Measurements from ENCODE around the gene BICD1. TPM values are rescaled to one million over a fixed set of nuclear protein-coding genes. Genes with fewer than 3 reads are reported as not detected.

BICD1 gene
- total RNA-seq, 1 experiment from 2014 or later = 41.3 TPM

GRCh38 chr12:32233568-32233967, 126.9 kb downstream of the BICD1 start:
- H3K4me1 ChIP-seq (replicated peaks; ENCODE audit: insufficient read depth) = no peaks in the 10 kb centered on the region
- H3K4me3 ChIP-seq = no peak overlapping the region
- no peaks in the 10 kb centered on the region for H3K9me3 ChIP-seq (ENCODE audit: insufficient read depth, low read depth)
- H4K20me1 ChIP-seq (ENCODE audit: insufficient read depth) = no peaks in the 10 kb centered on the region
- H3K27ac ChIP-seq = no peak overlapping the region
- no peaks in the 10 kb centered on the region for H3K36me3 ChIP-seq (ENCODE audit: low read depth)
- H3K4me2 ChIP-seq = no peak overlapping the region
- H2AFZ ChIP-seq = no peak overlapping the region
- H3K27me3 ChIP-seq (ENCODE audit: insufficient read depth, low read depth) = no peaks in the 10 kb centered on the region
- no peaks in the 10 kb centered on the region for H3K79me2 ChIP-seq (ENCODE audit: low read depth)
- no TSS peak for BruUV-seq (replicated peaks)
- ChIA-PET POLR2A (ENCODE audit: unreplicated experiment) (interaction anchor here (0.7 kb wide), 2 partner anchors 62 to 66 kb away, joined by 3 read pairs; no protein-coding TSS in a partner anchor), CTCF (no interaction called here)
- no peak for DNase-seq
- 0 out of 2 replicates have a peak, but pooled peaks cover 4% of the 10 kb centered on the region for H3F3A ChIP-seq (ENCODE audit: insufficient read depth, low read depth)
- intact Hi-C loops (cut with micrococcal nuclease; ENCODE audit: unreplicated experiment) = no loop called here
- H3K9me2 ChIP-seq (ENCODE audit: insufficient read depth) = no peaks in the 10 kb centered on the region
- TF ChIP-seq CTCF (conservative IDR thresholded peaks at IDR 0.05) (no peak), EZH2 (IDR thresholded peaks at IDR 0.05; ENCODE audit: low read depth) (no peak)

GRCh38 chr12:32235251-32235650, 128.6 kb downstream of the BICD1 start:
- ChIA-PET CTCF (no interaction called here), POLR2A (ENCODE audit: unreplicated experiment) (no interaction called here)
- Histone ChIP-seq H2AFZ (no peak overlapping the region), H3K4me2 (no peak overlapping the region), H3K9me2 (ENCODE audit: insufficient read depth) (no peaks in the 10 kb centered on the region), H4K20me1 (ENCODE audit: insufficient read depth) (no peaks in the 10 kb centered on the region), H3K27me3 (ENCODE audit: insufficient read depth, low read depth) (no peaks in the 10 kb centered on the region), H3K36me3 (ENCODE audit: low read depth) (no peaks in the 10 kb centered on the region), H3K9me3 (ENCODE audit: insufficient read depth, low read depth) (no peaks in the 10 kb centered on the region), H3K79me2 (ENCODE audit: low read depth) (no peaks in the 10 kb centered on the region), H3F3A (ENCODE audit: insufficient read depth, low read depth) (peaks cover 4% of the 10 kb centered on the region; the same call in 1 of the 2 replicates), H3K4me3 (no peak overlapping the region), H3K4me1 (replicated peaks; ENCODE audit: insufficient read depth) (no peaks in the 10 kb centered on the region), H3K27ac (no peak overlapping the region)
- TF ChIP-seq CTCF (conservative IDR thresholded peaks at IDR 0.05) = no peak
- no peak for TF ChIP-seq EZH2 (IDR thresholded peaks at IDR 0.05; ENCODE audit: low read depth)
- no peak for DNase-seq
- intact Hi-C loops (cut with micrococcal nuclease; ENCODE audit: unreplicated experiment) = no loop called here
- no TSS peak for BruUV-seq (replicated peaks)

DNA sequence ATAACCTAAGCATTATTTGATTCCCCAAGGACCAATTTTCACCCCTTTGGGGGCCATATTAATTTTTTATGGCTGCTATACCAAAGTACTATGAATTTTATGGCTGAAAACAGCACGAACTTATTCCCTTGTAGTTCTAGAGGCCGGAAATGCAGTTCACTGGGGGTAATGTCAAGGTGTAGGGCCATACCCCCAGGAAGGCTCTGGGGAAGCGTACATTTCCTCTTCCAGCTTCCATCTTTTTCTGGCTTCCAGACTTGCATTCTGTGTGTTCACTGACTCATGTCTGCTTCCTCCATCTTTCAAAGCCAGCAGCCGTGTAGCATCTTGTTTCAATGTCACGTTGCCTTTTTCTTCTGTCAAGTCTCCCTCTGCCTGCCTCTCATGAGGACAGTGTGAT, 133.5 kb downstream of the BICD1 start:
- TF ChIP-seq EZH2 (IDR thresholded peaks at IDR 0.05; ENCODE audit: low read depth) = no peak
- TF ChIP-seq CTCF (conservative IDR thresholded peaks at IDR 0.05) = no peak
- POLR2A ChIA-PET (ENCODE audit: unreplicated experiment) = interaction anchor here (0.7 kb wide), 1 partner anchor 12 kb away, joined by 4 read pairs; no protein-coding TSS in a partner anchor
- no peaks in the 10 kb centered on the region for H3K36me3 ChIP-seq (ENCODE audit: low read depth)
- no peak overlapping the region for H3K27ac ChIP-seq
- intact Hi-C loops (cut with micrococcal nuclease; ENCODE audit: unreplicated experiment) = no loop called here
- CTCF ChIA-PET = no interaction called here
- H3K79me2 ChIP-seq (ENCODE audit: low read depth) = no peaks in the 10 kb centered on the region
- no peak overlapping the region for H3K4me2 ChIP-seq
- DNase-seq = no peak
- no TSS peak for BruUV-seq (replicated peaks)
- no peak overlapping the region for H2AFZ ChIP-seq
- peaks cover under 1% of the 10 kb centered on the region; the same call in 1 of the 2 replicates for H3F3A ChIP-seq (ENCODE audit: insufficient read depth, low read depth)
- no peaks in the 10 kb centered on the region for H3K4me1 ChIP-seq (replicated peaks; ENCODE audit: insufficient read depth)
- H4K20me1 ChIP-seq (ENCODE audit: insufficient read depth) = no peaks in the 10 kb centered on the region
- H3K9me3 ChIP-seq (ENCODE audit: insufficient read depth, low read depth) = no peaks in the 10 kb centered on the region
- H3K4me3 ChIP-seq = no peak overlapping the region
- no peaks in the 10 kb centered on the region for H3K27me3 ChIP-seq (ENCODE audit: insufficient read depth, low read depth)
- no peaks in the 10 kb centered on the region for H3K9me2 ChIP-seq (ENCODE audit: insufficient read depth)

Data from PC-9 (cell line).